Endothelial cell of umbilical vein (primary cell): ENCODE data around the gene SMG9. TPM values are rescaled to one million over a fixed set of nuclear protein-coding genes. Genes with fewer than 3 reads are reported as not detected.

ENCODE experiments used
- BruUV-seq: library from RNA; stranded (reverse); fragments of 400-500 nt; replicated peaks from 2 replicates; lab custom pipeline; 2021; lab: Mats Ljungman, UMichigan
- CTCF ChIA-PET: fragments of 300-600, 350-600 bp; sonication (Branson Sonifier 250); formaldehyde crosslinking; loops from one replicate; lab custom pipeline; 2021; ENCODE audit warnings: antibody characterized with exemption, inconsistent platforms; lab: Charles Lee
- POLR2A ChIA-PET: fragments of 300-600, 350-600 bp; sonication (Branson Sonifier 250); formaldehyde crosslinking; loops from one replicate; lab custom pipeline; 2021; ENCODE audit warnings: antibody characterized with exemption, inconsistent platforms; lab: Charles Lee
- DNase-seq: peaks from one replicate; pipeline ENCODE4 v3.0.0-alpha.2; 2011; ENCODE audit warnings: low read depth, low spot score
- FAIRE-seq: peaks from 2 replicates; lab custom pipeline; 2011; peaks lifted over from hg19 to GRCh38; lab: Jason Lieb, UNC
- H2AFZ ChIP-seq: 2 replicates; pipeline ENCODE4 v1.6.0; 2012; ENCODE audit warnings: low read depth, low read length, control low read depth, inconsistent platforms
- H3K27ac ChIP-seq: 2 replicates; pipeline ENCODE4 v1.5.1; 2011; ENCODE audit warnings: low read depth, mild to moderate bottlenecking, control low read depth, low read length, moderate library complexity; ENCODE audit not compliant: insufficient read depth
- H3K27me3 ChIP-seq, 2 experiments: 2 replicates each; pipeline versions ENCODE4 v1.6.0 to v1.6.1; 2011; ENCODE audit warnings: low read length in 2 of 2, mixed read lengths in 1 of 2; ENCODE audit not compliant: control insufficient read depth in 2 of 2, insufficient read depth in 2 of 2
- H3K36me3 ChIP-seq, 2 experiments: 2 replicates in 1 of 2; 3 replicates in 1 of 2; pipeline ENCODE4 v1.5.1; 2011; ENCODE audit warnings: low read length in 2 of 2, mild to moderate bottlenecking in 1 of 2, moderate library complexity in 1 of 2; ENCODE audit not compliant: control insufficient read depth in 2 of 2, insufficient read depth in 2 of 2; ENCODE audit errors: extremely low read depth in 1 of 2
- H3K4me1 ChIP-seq: 3 replicates; pipeline ENCODE4 v1.5.1; 2011; ENCODE audit warnings: mild to moderate bottlenecking, low read length; ENCODE audit not compliant: control insufficient read depth, insufficient read depth; ENCODE audit errors: extremely low read depth
- H3K4me2 ChIP-seq: 2 replicates; pipeline ENCODE4 v1.6.1; 2011; ENCODE audit warnings: low read length, control low read depth, mixed read lengths; ENCODE audit not compliant: insufficient read depth
- H3K4me3 ChIP-seq, 3 experiments: fragments of 200-600 bp in 1 of 3; sonication (generic), shearing (Covaris generic) in 1 of 3; replicated peaks in 1 of 3; 2 replicates each; pipeline ENCODE4 v1.5.1; 2011 to 2016; ENCODE audit warnings: control low read depth in 3 of 3, low read length in 3 of 3, mild to moderate bottlenecking in 2 of 3, inconsistent platforms in 1 of 3, low read depth in 1 of 3, moderate library complexity in 1 of 3; ENCODE audit not compliant: insufficient read depth in 1 of 3
- H3K79me2 ChIP-seq: 2 replicates; pipeline ENCODE4 v1.6.0; 2012; ENCODE audit warnings: low read length, inconsistent platforms; ENCODE audit not compliant: control insufficient read depth, insufficient read depth
- H3K9ac ChIP-seq: replicated peaks from 2 replicates; pipeline ENCODE3; 2011; ENCODE audit warnings: low read length, control low read depth; ENCODE audit not compliant: insufficient read depth; ENCODE audit errors: extremely low read depth
- H3K9me1 ChIP-seq: replicated peaks from 3 replicates; pipeline ENCODE4 v1.6.0; 2011; ENCODE audit warnings: mild to moderate bottlenecking, low read length; ENCODE audit not compliant: control insufficient read depth, insufficient read depth; ENCODE audit errors: extremely low read depth
- H3K9me3 ChIP-seq: replicated peaks from 2 replicates; pipeline ENCODE4 v1.5.1; 2012; ENCODE audit warnings: low read length, inconsistent platforms; ENCODE audit not compliant: control insufficient read depth, insufficient read depth
- H4K20me1 ChIP-seq: replicated peaks from 2 replicates; pipeline ENCODE3; 2011; ENCODE audit warnings: mild to moderate bottlenecking, low read length; ENCODE audit not compliant: control insufficient read depth, insufficient read depth; ENCODE audit errors: extremely low read depth
- EZH2 ChIP-seq: IDR thresholded peaks from 2 replicates; pipeline ENCODE4 v1.6.1; 2012; ENCODE audit warnings: borderline replicate concordance, low read depth, mild to moderate bottlenecking, moderate library complexity, low read length, inconsistent platforms; ENCODE audit not compliant: severe bottlenecking
- FOS ChIP-seq: IDR thresholded peaks from 2 replicates; pipeline ENCODE4 v1.6.1; 2011; ENCODE audit warnings: mild to moderate bottlenecking, low read length, moderate library complexity, borderline replicate concordance; ENCODE audit not compliant: insufficient read depth
- GATA2 ChIP-seq: IDR thresholded peaks from 2 replicates; pipeline ENCODE4 v1.7.0; 2011; ENCODE audit warnings: low read depth, mild to moderate bottlenecking, moderate library complexity, mixed read lengths, low read length; ENCODE audit not compliant: insufficient read length, insufficient read depth
- JUN ChIP-seq: IDR thresholded peaks from 2 replicates; pipeline ENCODE4 v1.6.1; 2011; ENCODE audit warnings: borderline replicate concordance, low read depth; ENCODE audit not compliant: insufficient read length, insufficient read depth
- POLR2A ChIP-seq: IDR thresholded peaks from 2 replicates; pipeline ENCODE4 v1.6.1; 2012; ENCODE audit warnings: low read depth, mild to moderate bottlenecking, control low read depth, low read length
- POLR2AphosphoS5 ChIP-seq: IDR thresholded peaks from 2 replicates; pipeline ENCODE4 v1.6.1; 2012; ENCODE audit warnings: low read depth, mild to moderate bottlenecking, control low read depth, low read length, moderate library complexity; ENCODE audit not compliant: insufficient read depth
- dilution Hi-C: fragments of 300-500 bp; cut with MboI; formaldehyde crosslinking; loops from one replicate; pipeline ENCODE4 v1.15.0; 2019; ENCODE audit warnings: low sequenced_read_pairs; ENCODE audit not compliant: extremely low pct_ligation_motif_present
- intact Hi-C: fragments of 100-400 bp; cut with micrococcal nuclease; formaldehyde crosslinking; loops from one replicate; pipeline ENCODE4 v1.10.0; 2022
- polyA plus RNA-seq, 4 experiments: library from polyadenylated mRNA; depleted of rRNA in 3 of 4; stranded (reverse) in 3 of 4; unstranded in 1 of 4; fragments of >200 nt; gene quantifications; 2 replicates each; pipeline versions ENCODE4 v1.2.1 to v1.2.3, GENCODE V29; 2011 to 2012; ENCODE audit warnings: missing spikeins in 1 of 4
- total RNA-seq: library from RNA; stranded (reverse); gene quantifications from 2 replicates; pipeline ENCODE4 v1.2.3, GENCODE V29; 2021
- TF ChIP-seq, protein P1 (sequence below), 2 donors: IDR thresholded peaks; 1 replicate in 1 of 2; 2 replicates in 1 of 2; pipeline ENCODE4 v1.5.1; 2011; ENCODE audit warnings: low read length in 2 of 2, mild to moderate bottlenecking in 2 of 2, moderate library complexity in 2 of 2, control low read depth in 1 of 2, inconsistent platforms in 1 of 2, low read depth in 1 of 2; ENCODE audit not compliant: insufficient read depth in 1 of 2; ENCODE audit errors: extremely low read depth in 1 of 2
- TF ChIP-seq, protein P2 (sequence below): IDR thresholded peaks from 2 replicates; pipeline ENCODE4 v1.6.1; 2011; ENCODE audit not compliant: insufficient read depth, insufficient read length

SMG9 gene
- total and polyA plus RNA-seq, 2 donors (not counting 3 experiments of a cell fraction or from before 2014, with no cell fraction given) = 25.5 to 45.0 TPM

DNA sequence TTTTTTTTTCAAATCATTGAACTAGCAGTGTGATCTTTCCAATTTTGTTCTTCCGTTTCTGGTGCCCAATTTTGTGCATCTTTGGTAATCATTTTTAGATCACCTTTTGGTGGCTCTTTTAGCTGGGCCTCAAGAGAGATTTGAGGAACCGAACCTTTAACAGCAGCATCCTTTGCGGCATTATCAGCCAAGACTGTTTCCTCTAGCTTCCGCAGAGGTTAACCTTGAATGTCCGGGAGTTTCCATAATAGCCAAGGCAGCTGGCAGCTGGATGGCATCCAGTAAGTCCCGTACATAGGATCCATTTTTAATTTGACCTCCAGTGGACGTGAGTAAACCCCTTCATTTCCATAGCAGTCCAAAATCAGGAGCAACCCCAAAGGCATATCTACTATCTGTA lies 29.3 kb downstream of the SMG9 start:
- ChIA-PET POLR2A (interaction anchor here (0.6 to 1.4 kb wide), 4 partner anchors 24 to 57 kb away, joined by 3 to 9 read pairs (median 4); partner anchors contain the start of genes PLAUR and SMG9), CTCF (interaction anchor here (1.0 to 5.7 kb wide), 9 partner anchors 14 to 170 kb away, joined by 3 to 50 read pairs (median 6); partner anchors contain the start of gene PLAUR)
- Histone ChIP-seq H3K4me3 (no peak overlapping the region), H4K20me1 (no peaks in the 10 kb centered on the region), H3K4me2 (no peak overlapping the region), H3K9me3 (no peaks in the 10 kb centered on the region), H3K9ac (no peak overlapping the region), H3K4me1 (peaks cover 5% of the 10 kb centered on the region), H3K36me3 (peaks cover 0 to 3% of the 10 kb centered on the region in 2 experiments), H3K9me1 (no peaks in the 10 kb centered on the region), H3K79me2 (no peaks in the 10 kb centered on the region), H3K27ac (no peak overlapping the region), H3K27me3 (no peaks in the 10 kb centered on the region), H2AFZ (no peak overlapping the region)
- BruUV-seq = no TSS peak
- DNase-seq = peak; percentile 81
- peak; percentile 90 for FAIRE-seq
- dilution Hi-C loops = no loop called here
- TF ChIP-seq GATA2 = peak; percentile 64
- TF ChIP-seq, protein P1, sequence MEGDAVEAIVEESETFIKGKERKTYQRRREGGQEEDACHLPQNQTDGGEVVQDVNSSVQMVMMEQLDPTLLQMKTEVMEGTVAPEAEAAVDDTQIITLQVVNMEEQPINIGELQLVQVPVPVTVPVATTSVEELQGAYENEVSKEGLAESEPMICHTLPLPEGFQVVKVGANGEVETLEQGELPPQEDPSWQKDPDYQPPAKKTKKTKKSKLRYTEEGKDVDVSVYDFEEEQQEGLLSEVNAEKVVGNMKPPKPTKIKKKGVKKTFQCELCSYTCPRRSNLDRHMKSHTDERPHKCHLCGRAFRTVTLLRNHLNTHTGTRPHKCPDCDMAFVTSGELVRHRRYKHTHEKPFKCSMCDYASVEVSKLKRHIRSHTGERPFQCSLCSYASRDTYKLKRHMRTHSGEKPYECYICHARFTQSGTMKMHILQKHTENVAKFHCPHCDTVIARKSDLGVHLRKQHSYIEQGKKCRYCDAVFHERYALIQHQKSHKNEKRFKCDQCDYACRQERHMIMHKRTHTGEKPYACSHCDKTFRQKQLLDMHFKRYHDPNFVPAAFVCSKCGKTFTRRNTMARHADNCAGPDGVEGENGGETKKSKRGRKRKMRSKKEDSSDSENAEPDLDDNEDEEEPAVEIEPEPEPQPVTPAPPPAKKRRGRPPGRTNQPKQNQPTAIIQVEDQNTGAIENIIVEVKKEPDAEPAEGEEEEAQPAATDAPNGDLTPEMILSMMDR (IDR thresholded peaks at IDR 0.05; ENCODE audit: extremely low read depth in 1 of 2, insufficient read depth in 1 of 2, low read depth in 1 of 2, low read length in 2 of 2) = no peak
- no peak for TF ChIP-seq POLR2AphosphoS5
- TF ChIP-seq JUN = no peak
- no peak for TF ChIP-seq POLR2A
- no peak for TF ChIP-seq FOS
- no peak for TF ChIP-seq EZH2
- TF ChIP-seq, protein P2, sequence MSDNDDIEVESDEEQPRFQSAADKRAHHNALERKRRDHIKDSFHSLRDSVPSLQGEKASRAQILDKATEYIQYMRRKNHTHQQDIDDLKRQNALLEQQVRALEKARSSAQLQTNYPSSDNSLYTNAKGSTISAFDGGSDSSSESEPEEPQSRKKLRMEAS = no peak
- intact Hi-C loops = loop anchor here (1.0 kb wide), 1 partner anchor 25 kb away; no protein-coding TSS in a partner anchor
